ENCODE measurements around the gene LHPP.

- TF ChIP-seq CTCF (conservative IDR thresholded peaks at IDR 0.05) = no peak
- TF ChIP-seq EZH2 (IDR thresholded peaks at IDR 0.05; ENCODE audit: low read depth) = no peak
These were observed 143.4 kb downstream of the LHPP start for GRCh38 chr10:124605001-124605370.
